K562 (cell line): ENCODE results near the gene TIMP2. TPM values are rescaled to one million over a fixed set of nuclear protein-coding genes. Genes with fewer than 3 reads are reported as not detected.

Experiments used
- ATAC-seq: fragments of 200-7000 bp; cut with Tn5 transposase; 3 replicates; pipeline ENCODE4 v1.9.1; 2020; ENCODE audit warnings: moderate library complexity
- BruUV-seq: library from RNA; stranded (reverse); fragments of 400-500 nt; replicated peaks from 2 replicates; lab custom pipeline; 2021; lab: Mats Ljungman, UMichigan
- CTCF ChIA-PET: fragments of 300-600 bp; formaldehyde crosslinking; extraction: SDS; loops from one replicate; lab custom pipeline; 2021; ENCODE audit warnings: low intra/inter-chr PET ratio; lab: Yijun Ruan, JAX
- POLR2A ChIA-PET: fragments of 300-600, 350-650 bp; sonication (Branson Sonifier 250); formaldehyde crosslinking; extraction: SDS; loops from one replicate; lab custom pipeline; 2021; ENCODE audit warnings: antibody characterized with exemption, inconsistent platforms; lab: Yijun Ruan, JAX
- DNase-seq, 4 experiments: peaks; one replicate each; pipeline versions ENCODE4 v3.0.0 to v3.0.0-alpha.2; 2011 to 2018; ENCODE audit warnings: low spot score in 3 of 4, mixed read lengths in 3 of 4; ENCODE audit errors: extremely low read depth in 1 of 4
- FAIRE-seq: peaks from 2 replicates; lab custom pipeline; 2011; peaks lifted over from hg19 to GRCh38; lab: Jason Lieb, UNC
- H2AFZ ChIP-seq: 2 replicates; pipeline ENCODE4 v1.6.0; 2011; ENCODE audit warnings: low read depth, low read length, control low read depth, inconsistent platforms
- H3K27ac ChIP-seq: fragments of 200-600 bp; 3 replicates; pipeline ENCODE4 v1.8.0; 2011; ENCODE audit warnings: low read depth, mild to moderate bottlenecking, control low read depth, inconsistent platforms, low read length, moderate library complexity, mixed read lengths; ENCODE audit errors: extremely low read depth
- H3K27me3 ChIP-seq, 2 experiments: fragments of 300-600 bp in 1 of 2; 2 replicates in 1 of 2; 3 replicates in 1 of 2; pipeline versions ENCODE4 v1.6.0 to v1.8.0; 2011; ENCODE audit warnings: inconsistent platforms in 2 of 2, low read length in 2 of 2, mild to moderate bottlenecking in 1 of 2, mixed read lengths in 1 of 2, moderate library complexity in 1 of 2; ENCODE audit not compliant: control insufficient read depth in 2 of 2, insufficient read depth in 2 of 2
- H3K36me3 ChIP-seq: fragments of 300-600 bp; 3 replicates; pipeline ENCODE4 v1.8.0; 2011; ENCODE audit warnings: mild to moderate bottlenecking, low read length, inconsistent platforms; ENCODE audit not compliant: control insufficient read depth, insufficient read depth
- H3K4me1 ChIP-seq, 2 experiments: fragments of 200-600 bp in 1 of 2; replicated peaks in 1 of 2; 2 replicates in 1 of 2; 3 replicates in 1 of 2; pipeline versions ENCODE4 v1.5.1 to v1.8.0; 2011; ENCODE audit warnings: inconsistent platforms in 2 of 2, low read length in 2 of 2, mild to moderate bottlenecking in 1 of 2, mixed read lengths in 1 of 2, moderate library complexity in 1 of 2; ENCODE audit not compliant: control insufficient read depth in 2 of 2, insufficient read depth in 2 of 2
- H3K4me2 ChIP-seq: 2 replicates; pipeline ENCODE4 v1.6.1; 2011; ENCODE audit warnings: low read length, control low read depth, inconsistent platforms, mixed read lengths; ENCODE audit not compliant: insufficient read depth
- H3K4me3 ChIP-seq: fragments of 200-600 bp; sonication (generic), shearing (Covaris generic); 2 replicates; pipeline ENCODE4 v1.5.1; 2016; ENCODE audit warnings: control low read depth, inconsistent platforms
- H3K79me2 ChIP-seq: fragments of 200-600 bp; 3 replicates; pipeline ENCODE4 v1.8.0; 2011; ENCODE audit warnings: low read length, inconsistent platforms; ENCODE audit not compliant: control insufficient read depth, insufficient read depth
- H3K9ac ChIP-seq, 2 experiments: 2 replicates each; pipeline versions ENCODE4 v1.6.0 to v1.6.1; 2011; ENCODE audit warnings: low read depth in 2 of 2, low read length in 2 of 2, control low read depth in 1 of 2, inconsistent platforms in 1 of 2, mild to moderate bottlenecking in 1 of 2, mixed read lengths in 1 of 2; ENCODE audit not compliant: insufficient read depth in 1 of 2
- H3K9me1 ChIP-seq: one replicate; pipeline ENCODE4 v1.6.0; 2011; ENCODE audit warnings: inconsistent platforms, mild to moderate bottlenecking, low read length, moderate library complexity; ENCODE audit not compliant: control insufficient read depth, insufficient read depth
- H3K9me3 ChIP-seq: replicated peaks from 2 replicates; pipeline ENCODE4 v1.5.1; 2011; ENCODE audit warnings: low read depth, low read length, inconsistent platforms; ENCODE audit not compliant: control insufficient read depth, insufficient read depth
- H4K20me1 ChIP-seq: replicated peaks from 2 replicates; pipeline ENCODE4 v1.6.1; 2011; ENCODE audit warnings: low read length, inconsistent platforms, mixed read lengths; ENCODE audit not compliant: control insufficient read depth, insufficient read depth
- ELF2 ChIP-seq: fragments of 250-450 bp; sonication (Bioruptor Pico); IDR thresholded peaks from 2 replicates; pipeline ENCODE4 v1.5.0; 2021; ENCODE audit warnings: mild to moderate bottlenecking
- NFXL1 ChIP-seq: fragments of 450-650 bp; formaldehyde crosslinking; IDR thresholded peaks from 2 replicates; pipeline ENCODE4 v1.4.0; 2021; ENCODE audit warnings: mild to moderate bottlenecking
- SIRT6 ChIP-seq: IDR thresholded peaks from one replicate; pipeline ENCODE4 v1.6.1; 2012; ENCODE audit warnings: low read depth, mild to moderate bottlenecking, control low read depth, inconsistent platforms, low read length, moderate library complexity
- STAT6 ChIP-seq: sonication (generic); formaldehyde crosslinking; IDR thresholded peaks from 2 replicates; pipeline ENCODE4 v1.8.1; 2023; ENCODE audit warnings: mild to moderate bottlenecking, missing genetic modification reagents
- TCF7L2 ChIP-seq: fragments of 150-350 bp; IDR thresholded peaks from 2 replicates; pipeline ENCODE4 v1.6.1; 2016; ENCODE audit warnings: low read depth, mild to moderate bottlenecking, low read length, moderate library complexity
- ZBTB34 ChIP-seq: fragments of 250-450 bp; sonication (Bioruptor Pico); IDR thresholded peaks from 2 replicates; pipeline ENCODE4 v1.8.0; 2021; ENCODE audit warnings: mild to moderate bottlenecking, moderate library complexity
- ZNF253 ChIP-seq: fragments of 250-450 bp; sonication (Bioruptor Pico); conservative IDR thresholded peaks from 2 replicates; pipeline ENCODE4 v1.6.1; 2021; ENCODE audit warnings: mild to moderate bottlenecking
- WGBS: fragments of 100-300 bp; shearing (Covaris generic); methylation state at CpG from one replicate; pipeline ENCODE4 v1.1.6; 2016; ENCODE audit warnings: low coverage, mixed read lengths; ENCODE audit not compliant: insufficient coverage; ENCODE audit errors: missing lambda C conversion rate; 5-methylcytosine and 5-hydroxymethylcytosine counted together
- in situ Hi-C: fragments of 300-500 bp; cut with MboI; formaldehyde crosslinking; loops from 4 replicates; pipeline ENCODE4 v1.15.0; 2018; ENCODE audit warnings: inconsistent platforms, mixed read lengths
- intact Hi-C: fragments of 100-400 bp; cut with micrococcal nuclease; formaldehyde crosslinking; loops from 2 replicates; pipeline ENCODE4 v1.14.2; 2022
- polyA plus RNA-seq, 8 experiments: library from polyadenylated mRNA; depleted of rRNA in 4 of 8; stranded (reverse) in 5 of 8; unstranded in 3 of 8; fragments of >200 nt; fragmentation: Nextera tagmentation in 2 of 8; fragmentation: Illumina TruSeq in 1 of 8; extraction: Ambion mirVana in 2 of 8; extraction: Trizol in 1 of 8; gene quantifications; 2 replicates each; pipeline versions ENCODE4 v1.2.1 to v1.2.3, GENCODE V29; 2011 to 2014; ENCODE audit warnings: inconsistent platforms in 1 of 8, missing spikeins in 1 of 8
- total RNA-seq, 7 experiments: library from RNA; depleted of rRNA in 6 of 7; stranded (reverse); fragments of >200 nt in 6 of 7; fragmentation: Illumina TruSeq in 2 of 7; extraction: Trizol in 2 of 7; gene quantifications; 2 replicates each; pipeline versions ENCODE4 v1.2.1 to v1.2.3, GENCODE V29; 2011 to 2021; ENCODE audit warnings: low replicate concordance in 1 of 7
- TF ChIP-seq, protein P1 (sequence below): sonication (generic); formaldehyde crosslinking; IDR thresholded peaks from 2 replicates; pipeline ENCODE4 v1.4.0; 2020; ENCODE audit warnings: mild to moderate bottlenecking, missing genetic modification reagents

Gene TIMP2
- total and polyA plus RNA-seq, 9 of the 15 experiments (the other 6 are each of a cell fraction or from before 2014, with no cell fraction given), result 0.55 TPM; not detected in 8

DNA sequence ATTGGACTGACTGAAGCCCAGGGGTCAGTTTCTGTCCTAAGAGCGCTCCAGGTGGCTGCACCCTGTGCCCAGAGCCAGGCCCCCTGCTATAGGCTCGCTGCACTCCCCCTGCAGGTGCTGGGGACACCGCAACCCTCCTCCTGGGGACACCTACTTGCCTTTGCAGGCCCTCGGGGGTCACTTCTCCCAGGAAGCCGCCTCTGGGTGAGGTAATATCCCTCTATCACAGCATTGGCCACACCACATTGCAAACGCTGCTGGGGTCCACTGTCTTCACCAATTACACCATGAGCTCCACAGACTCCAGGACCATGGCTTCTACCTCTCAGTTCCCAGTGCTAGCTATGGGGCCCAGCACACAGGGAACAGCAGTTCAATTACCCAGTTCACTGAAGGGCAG lies 99.5 kb downstream of the TIMP2 start (continued):
- TF ChIP-seq STAT6 (no peak), TCF7L2 (no peak), ELF2 (CRISPR knock-in tag) (no peak), SIRT6 (no peak)

- H3K27ac ChIP-seq, result no peak overlapping the region
- no peaks in the 10 kb centered on the region for H3K27me3 ChIP-seq
- no peak for FAIRE-seq
- intact Hi-C loops (no loop called here), in situ Hi-C loops (no loop called here)
- no peaks in the 10 kb centered on the region for H3K9me1 ChIP-seq
- peaks cover 20% of the 10 kb centered on the region for H4K20me1 ChIP-seq
- no TSS peak for BruUV-seq
- POLR2A ChIA-PET, result interaction anchor here (0.5 kb wide), 1 partner anchor 194 kb away, joined by 3 read pairs; no protein-coding TSS in a partner anchor
- peaks cover 95% of the 10 kb centered on the region for H3K36me3 ChIP-seq
- 98% methylated on average over 7 of the region's 7 CpGs for WGBS
- no peaks in the 10 kb centered on the region for H3K9me3 ChIP-seq
- no peak overlapping the region for H3K4me3 ChIP-seq
- no peak for DNase-seq
- H3K4me2 ChIP-seq, result no peak overlapping the region
- H3K79me2 ChIP-seq, result peaks cover 7% of the 10 kb centered on the region; the same call in 1 of the 3 replicates
- ATAC-seq, result no peak
- H3K9ac ChIP-seq, result no peak overlapping the region
- H3K4me1 ChIP-seq, result peaks cover 3% of the 10 kb centered on the region in 2 experiments; a peak in 4 of 5 replicates
- no peak overlapping the region for H2AFZ ChIP-seq
- CTCF ChIA-PET, result no interaction called here
- TF ChIP-seq, protein P1, sequence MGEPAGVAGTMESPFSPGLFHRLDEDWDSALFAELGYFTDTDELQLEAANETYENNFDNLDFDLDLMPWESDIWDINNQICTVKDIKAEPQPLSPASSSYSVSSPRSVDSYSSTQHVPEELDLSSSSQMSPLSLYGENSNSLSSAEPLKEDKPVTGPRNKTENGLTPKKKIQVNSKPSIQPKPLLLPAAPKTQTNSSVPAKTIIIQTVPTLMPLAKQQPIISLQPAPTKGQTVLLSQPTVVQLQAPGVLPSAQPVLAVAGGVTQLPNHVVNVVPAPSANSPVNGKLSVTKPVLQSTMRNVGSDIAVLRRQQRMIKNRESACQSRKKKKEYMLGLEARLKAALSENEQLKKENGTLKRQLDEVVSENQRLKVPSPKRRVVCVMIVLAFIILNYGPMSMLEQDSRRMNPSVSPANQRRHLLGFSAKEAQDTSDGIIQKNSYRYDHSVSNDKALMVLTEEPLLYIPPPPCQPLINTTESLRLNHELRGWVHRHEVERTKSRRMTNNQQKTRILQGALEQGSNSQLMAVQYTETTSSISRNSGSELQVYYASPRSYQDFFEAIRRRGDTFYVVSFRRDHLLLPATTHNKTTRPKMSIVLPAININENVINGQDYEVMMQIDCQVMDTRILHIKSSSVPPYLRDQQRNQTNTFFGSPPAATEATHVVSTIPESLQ, result no peak
- no peak for TF ChIP-seq ZBTB34 (CRISPR knock-in tag)
- TF ChIP-seq NFXL1, result no peak
- TF ChIP-seq ZNF253 (CRISPR knock-in tag), result no peak
Observed at GRCh38 chr17:78824240-78824639, 100.9 kb downstream of the TIMP2 start.
